NCI-H82 (cell line): ENCODE measurements around the gene DSG2.

ENCODE experiments used
- DNase-seq: peaks from one replicate; lab custom pipeline; 2025; lab: John Stamatoyannopoulos, UW

The DSG2 gene

DNA sequence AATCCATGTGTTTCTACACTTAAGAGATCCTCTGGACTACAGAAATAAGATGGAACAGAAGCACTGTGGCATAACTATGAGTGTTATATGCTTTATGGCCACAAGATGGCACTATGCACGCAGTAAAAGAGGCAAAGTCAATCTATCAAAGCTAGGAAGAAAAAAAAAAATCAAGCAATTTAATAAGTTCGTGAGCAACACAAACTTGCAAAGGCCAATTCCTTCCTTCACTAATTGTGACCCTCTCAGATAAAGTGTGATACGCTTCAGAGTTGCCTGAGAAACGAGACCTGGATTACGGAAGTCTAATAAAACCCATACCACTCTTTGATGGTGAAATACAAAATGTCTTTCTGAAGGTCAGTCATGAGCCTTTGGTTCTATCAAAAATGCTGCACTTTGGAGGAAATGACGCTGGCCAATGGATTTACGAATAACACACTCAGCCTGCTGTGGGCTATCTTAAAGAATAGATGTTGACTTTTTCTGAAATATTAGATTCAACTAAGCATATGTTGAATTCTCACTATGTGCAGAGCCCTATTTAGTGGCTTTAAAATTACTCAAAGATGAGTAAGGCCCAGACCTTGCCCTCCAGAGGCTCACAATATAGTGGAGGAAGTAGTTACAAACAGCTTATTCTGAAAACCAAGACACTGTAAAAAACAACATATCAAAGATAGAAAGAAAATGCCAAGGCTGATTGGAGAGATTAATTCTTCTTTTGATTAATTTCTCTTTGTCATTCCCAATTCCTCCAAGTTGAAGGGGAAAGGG is 58.2 kb downstream of the DSG2 start:
- peak; percentile 74 for DNase-seq

GRCh38 chr18:31557446-31557845 is 59.5 kb downstream of the DSG2 start:
- DNase-seq = no peak

- no peak for DNase-seq
Observed at GRCh38 chr18:31558567-31558966, 60.6 kb downstream of the DSG2 start.

- DNase-seq = no peak
Observed at GRCh38 chr18:31562726-31563125, 64.7 kb downstream of the DSG2 start.

- peak; percentile 13 for DNase-seq
Observed at GRCh38 chr18:31563778-31564177, 65.8 kb downstream of the DSG2 start.

GRCh38 chr18:31565345-31565744 is 67.4 kb downstream of the DSG2 start:
- no peak for DNase-seq

GRCh38 chr18:31565782-31566512 is 68.0 kb downstream of the DSG2 start:
- DNase-seq = no peak

GRCh38 chr18:31566576-31567306 is 68.8 kb downstream of the DSG2 start:
- DNase-seq = no peak

DNA sequence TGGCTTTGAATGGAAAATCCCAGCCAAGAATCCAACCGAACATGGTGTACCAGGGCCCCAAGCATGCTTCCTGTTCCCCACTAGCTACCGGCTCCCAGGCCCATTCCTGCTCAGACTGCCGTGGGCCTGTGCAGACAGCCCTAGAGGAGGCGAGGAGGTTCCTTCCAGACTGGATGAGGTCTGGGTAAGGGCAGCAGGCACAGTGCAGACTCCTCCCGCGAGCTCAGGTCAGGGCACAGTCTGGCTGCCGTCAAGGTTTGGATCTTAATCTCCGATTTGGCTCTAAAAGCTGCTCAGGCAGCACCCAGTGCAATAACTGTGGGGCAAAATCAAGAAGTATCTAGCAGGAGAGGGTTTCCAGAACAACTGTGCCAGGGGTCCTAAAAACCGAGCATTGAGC is 74.4 kb downstream of the DSG2 start:
- peak; percentile 68 for DNase-seq

- DNase-seq = no peak
Observed at GRCh38 chr18:31573051-31573450, 75.1 kb downstream of the DSG2 start.

GRCh38 chr18:31574359-31574758 is 76.4 kb downstream of the DSG2 start:
- no peak for DNase-seq

DNA sequence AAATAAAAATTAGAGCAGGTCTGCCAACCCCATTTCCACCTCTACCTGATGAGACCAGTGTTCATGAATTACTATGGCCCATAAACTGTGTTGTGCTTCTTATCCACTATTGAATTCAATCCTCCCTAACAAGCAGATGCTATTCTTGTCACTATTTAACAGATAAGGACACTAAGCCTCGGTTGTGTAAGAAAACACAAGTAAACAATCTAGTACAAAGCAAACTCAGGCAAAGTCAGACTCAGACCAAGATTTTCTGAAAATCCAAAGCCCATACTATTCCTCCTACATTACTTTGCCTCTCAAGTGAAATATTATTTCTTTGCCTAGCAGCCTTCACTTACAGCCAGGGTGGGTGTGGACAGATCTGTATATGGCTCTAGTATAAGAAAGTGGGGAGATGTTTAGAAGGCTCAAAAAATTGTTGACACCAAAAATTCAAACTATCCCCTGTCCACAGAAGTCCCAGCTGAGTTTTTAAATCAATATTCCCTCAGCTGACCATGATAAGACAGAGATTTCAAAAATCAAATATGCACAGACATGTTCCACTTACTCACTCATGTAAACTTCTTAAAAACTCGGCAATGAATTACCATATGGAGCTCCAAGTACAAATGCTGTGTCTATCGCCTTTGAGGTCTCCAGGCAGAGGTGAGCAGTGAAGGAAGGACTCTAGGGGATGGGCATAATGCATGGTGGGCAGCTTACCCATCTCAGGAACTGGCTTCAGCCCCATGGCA is 77.7 kb downstream of the DSG2 start:
- no peak for DNase-seq

GRCh38 chr18:31576670-31577069 is 78.7 kb downstream of the DSG2 start:
- DNase-seq = peak; percentile 50

DNA sequence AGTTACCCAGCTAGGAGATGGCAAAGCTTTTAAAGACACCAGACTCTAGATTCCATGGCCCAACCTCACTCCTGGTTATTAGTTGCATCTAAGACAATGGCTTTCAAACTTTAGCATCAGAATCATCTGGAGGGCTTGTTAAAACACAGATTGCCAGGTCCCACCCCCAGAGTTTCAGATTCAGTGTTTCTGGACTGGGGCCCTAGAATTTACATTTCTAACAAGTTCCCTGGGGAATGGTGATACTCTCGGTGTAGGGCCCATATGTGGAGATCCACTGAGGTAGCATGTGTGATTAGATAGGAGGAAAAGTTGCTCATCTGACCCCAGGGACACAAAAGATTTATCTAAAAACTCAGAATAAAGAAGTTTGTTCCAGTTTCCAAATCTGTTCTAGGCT is 79.2 kb downstream of the DSG2 start:
- no peak for DNase-seq

GRCh38 chr18:31578126-31578525 is 80.1 kb downstream of the DSG2 start:
- DNase-seq = no peak

- DNase-seq = peak; percentile 71
Observed at GRCh38 chr18:31579375-31579774, 81.4 kb downstream of the DSG2 start.

GRCh38 chr18:31581498-31582197 is 83.7 kb downstream of the DSG2 start:
- no peak for DNase-seq

GRCh38 chr18:31583185-31583854 is 85.3 kb downstream of the DSG2 start:
- peak; percentile 4 for DNase-seq

DNA sequence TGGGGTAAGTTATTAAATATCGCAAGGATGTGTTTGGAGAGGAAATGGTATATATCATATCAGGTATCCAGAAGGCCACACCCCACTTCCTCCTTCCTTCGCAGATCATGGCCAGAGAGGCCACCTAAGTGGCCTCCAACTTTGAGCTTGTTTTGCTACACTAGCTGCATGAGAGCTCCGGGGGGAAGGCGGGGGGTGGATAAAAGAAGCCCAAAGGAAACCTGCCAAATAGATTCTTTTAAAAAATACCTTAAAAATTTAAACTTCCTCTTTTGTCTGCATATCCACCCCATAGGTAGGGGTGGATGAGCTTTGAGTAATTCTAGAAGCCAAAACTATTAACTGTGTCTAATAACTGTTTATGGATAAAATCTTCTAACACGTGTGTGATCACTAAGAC is 88.0 kb downstream of the DSG2 start:
- no peak for DNase-seq

- no peak for DNase-seq
Observed at GRCh38 chr18:31586616-31587015, 88.6 kb downstream of the DSG2 start.

GRCh38 chr18:31587529-31587928 is 89.6 kb downstream of the DSG2 start:
- DNase-seq = no peak
